HL-60 (cell line): ENCODE data around the gene TAS1R1.

ENCODE experiments used
- CTCF ChIP-seq: IDR thresholded peaks from one replicate; pipeline ENCODE4 v1.5.1; 2011; ENCODE audit warnings: low read length, control low read depth, inconsistent platforms; ENCODE audit not compliant: insufficient read depth
- GABPA ChIP-seq: IDR thresholded peaks from 2 replicates; pipeline ENCODE4 v1.6.1; 2012; ENCODE audit warnings: low read depth
- POLR2AphosphoS5 ChIP-seq: IDR thresholded peaks from 2 replicates; pipeline ENCODE4 v1.6.1; 2012; ENCODE audit warnings: low read depth
- REST ChIP-seq: IDR thresholded peaks from 2 replicates; pipeline ENCODE4 v1.6.1; 2012; ENCODE audit warnings: low read depth; ENCODE audit not compliant: insufficient replicate concordance
- SPI1 ChIP-seq: IDR thresholded peaks from 2 replicates; pipeline ENCODE4 v1.6.1; 2012; ENCODE audit warnings: low read depth, mild to moderate bottlenecking, borderline replicate concordance

GRCh38 chr1:6511056-6511455, 44.1 kb upstream of the TAS1R1 start:
- TF ChIP-seq CTCF (no peak), POLR2AphosphoS5 (no peak), GABPA (no peak), REST (no peak), SPI1 (no peak)
